AG09309 (cell line): Measurements from ENCODE around the gene GRID1.
"Not testable (repeated sequence)": the region's sequence is repeated elsewhere in the genome, so short reads cannot be mapped to it uniquely, and the experiment has no call there.

Experiments used
- DNase-seq: peaks from one replicate; pipeline ENCODE4 v3.0.0-alpha.2; 2010; ENCODE audit warnings: low read depth
- H3K4me3 ChIP-seq: 2 replicates; pipeline ENCODE4 v1.5.1; 2011; ENCODE audit warnings: mild to moderate bottlenecking, low read depth, low read length, moderate library complexity; ENCODE audit not compliant: control insufficient read depth
- CTCF ChIP-seq: IDR thresholded peaks from 2 replicates; pipeline ENCODE4 v1.5.1; 2011; ENCODE audit warnings: mild to moderate bottlenecking, low read depth, low read length, inconsistent platforms; ENCODE audit not compliant: insufficient read depth, control insufficient read depth; ENCODE audit errors: missing control alignments

Gene GRID1

GRCh38 chr10:86180861-86181260 is 185.7 kb downstream of the GRID1 start:
- no peak for TF ChIP-seq CTCF

GRCh38 chr10:86179961-86180360 is 186.6 kb downstream of the GRID1 start:
- no peak for TF ChIP-seq CTCF
- no peak for DNase-seq

More at GRCh38 chr10:86180861-86181260, 185.7 kb downstream of the GRID1 start:
- no peak overlapping the region for H3K4me3 ChIP-seq
- DNase-seq = no peak

GRCh38 chr10:86179153-86179524 is 187.5 kb downstream of the GRID1 start:
- H3K4me3 ChIP-seq = no peak overlapping the region
- no peak for DNase-seq
- TF ChIP-seq CTCF = no peak

More at GRCh38 chr10:86179961-86180360, 186.6 kb downstream of the GRID1 start:
- no peak overlapping the region for H3K4me3 ChIP-seq

- no peak overlapping the region for H3K4me3 ChIP-seq
- TF ChIP-seq CTCF = peak; percentile 44
- no peak for DNase-seq
These were observed 188.0 kb downstream of the GRID1 start for GRCh38 chr10:86178401-86179152.

- DNase-seq = no peak
- TF ChIP-seq CTCF = no peak
These were observed 188.9 kb downstream of the GRID1 start for GRCh38 chr10:86177537-86178155.

GRCh38 chr10:86176850-86177536 is 189.6 kb downstream of the GRID1 start:
- DNase-seq = no peak
- no peak overlapping the region for H3K4me3 ChIP-seq
- no peak for TF ChIP-seq CTCF

More at GRCh38 chr10:86177537-86178155, 188.9 kb downstream of the GRID1 start:
- no peak overlapping the region for H3K4me3 ChIP-seq

- not testable (repeated sequence) for DNase-seq, H3K4me3 ChIP-seq
These were observed 191.1 kb downstream of the GRID1 start for GRCh38 chr10:86175476-86175875.
